Mucosa of stomach (tissue), 1 donor: Measurements from ENCODE around the gene SRGN.

Experiments
- H3K27me3 ChIP-seq: one replicate; pipeline ENCODE4 v1.7.0; 2013; ENCODE audit warnings: mild to moderate bottlenecking, low read length; ENCODE audit not compliant: control insufficient read depth, insufficient read depth
- H3K36me3 ChIP-seq: one replicate; pipeline ENCODE4 v1.7.0; 2013; ENCODE audit warnings: low read length; ENCODE audit not compliant: control insufficient read depth, insufficient read depth
- H3K4me1 ChIP-seq: one replicate; pipeline ENCODE4 v1.7.0; 2013; ENCODE audit warnings: mild to moderate bottlenecking, low read length; ENCODE audit not compliant: control insufficient read depth, insufficient read depth
- H3K4me3 ChIP-seq: one replicate; pipeline ENCODE4 v1.7.0; 2013; ENCODE audit warnings: low read length
- H3K9ac ChIP-seq: one replicate; pipeline ENCODE4 v1.7.0; 2013; ENCODE audit warnings: mild to moderate bottlenecking, low read length, moderate library complexity
- H3K9me3 ChIP-seq: one replicate; pipeline ENCODE4 v1.7.0; 2013; ENCODE audit warnings: mild to moderate bottlenecking, low read length, moderate library complexity; ENCODE audit not compliant: control insufficient read depth
- donor health status: Pancreatic carcinoma.

The SRGN gene

GRCh38 chr10:69065406-69066361 lies 22.2 kb upstream of the SRGN start:
- Histone ChIP-seq H3K27me3 (no peaks in the 10 kb centered on the region), H3K9ac (peak overlapping the region; percentile 4), H3K9me3 (no peaks in the 10 kb centered on the region), H3K4me3 (no peak overlapping the region), H3K4me1 (no peaks in the 10 kb centered on the region), H3K36me3 (no peaks in the 10 kb centered on the region)

DNA sequence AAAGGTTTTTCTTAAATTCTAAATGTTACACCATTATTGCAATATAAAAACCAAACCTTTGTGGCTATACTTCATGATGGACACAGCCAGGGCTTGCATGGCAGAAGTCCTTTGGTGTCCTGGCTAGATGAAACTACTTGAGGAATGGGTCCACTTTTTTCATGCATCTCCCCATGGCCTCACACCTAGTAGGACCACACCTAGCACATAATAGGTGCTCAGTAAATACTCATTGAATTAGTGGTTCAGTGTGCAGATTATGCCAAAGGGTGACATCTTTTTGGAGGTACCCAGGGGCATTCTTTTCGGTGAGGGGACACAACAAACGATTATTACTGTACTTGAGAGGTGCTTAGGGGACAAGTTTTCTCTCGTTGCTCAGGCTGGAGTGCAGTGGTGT lies 20.7 kb upstream of the SRGN start:
- Histone ChIP-seq H3K36me3 (no peaks in the 10 kb centered on the region), H3K9me3 (no peaks in the 10 kb centered on the region), H3K27me3 (no peaks in the 10 kb centered on the region), H3K9ac (no peak overlapping the region), H3K4me1 (no peaks in the 10 kb centered on the region), H3K4me3 (no peak overlapping the region)

GRCh38 chr10:69068549-69068948 lies 19.4 kb upstream of the SRGN start:
- Histone ChIP-seq H3K4me1 (no peaks in the 10 kb centered on the region), H3K27me3 (no peaks in the 10 kb centered on the region), H3K9ac (no peak overlapping the region), H3K36me3 (no peaks in the 10 kb centered on the region), H3K9me3 (no peaks in the 10 kb centered on the region), H3K4me3 (no peak overlapping the region)

GRCh38 chr10:69069090-69070042 lies 18.5 kb upstream of the SRGN start:
- no peaks in the 10 kb centered on the region for H3K9me3 ChIP-seq
- H3K4me3 ChIP-seq = no peak overlapping the region
- H3K4me1 ChIP-seq = no peaks in the 10 kb centered on the region
- no peak overlapping the region for H3K9ac ChIP-seq
- H3K27me3 ChIP-seq = no peaks in the 10 kb centered on the region
- H3K36me3 ChIP-seq = no peaks in the 10 kb centered on the region

DNA sequence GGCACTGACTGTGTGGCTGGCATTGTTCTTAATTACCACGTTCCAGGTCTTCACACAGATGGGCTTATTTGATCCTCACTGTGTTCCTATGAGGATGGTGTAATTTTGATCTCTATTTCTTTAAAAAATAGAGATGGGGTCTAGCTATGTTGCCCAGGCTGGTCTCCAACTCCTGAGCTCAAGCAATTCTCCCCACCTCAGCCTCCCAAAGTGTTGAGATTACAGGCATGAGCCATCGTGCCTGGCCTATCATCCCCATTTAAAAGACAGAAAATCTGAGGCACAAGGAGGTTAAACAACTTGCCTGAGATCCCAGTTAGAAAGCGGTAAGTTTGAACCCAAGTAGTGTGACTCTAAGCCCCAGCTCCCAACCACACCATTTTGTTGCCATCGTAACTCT lies 17.0 kb upstream of the SRGN start:
- no peaks in the 10 kb centered on the region for H3K4me1 ChIP-seq
- H3K9ac ChIP-seq = no peak overlapping the region
- no peaks in the 10 kb centered on the region for H3K36me3 ChIP-seq
- H3K9me3 ChIP-seq = no peaks in the 10 kb centered on the region
- H3K27me3 ChIP-seq = no peaks in the 10 kb centered on the region
- H3K4me3 ChIP-seq = no peak overlapping the region

GRCh38 chr10:69071610-69072009 lies 16.3 kb upstream of the SRGN start:
- no peaks in the 10 kb centered on the region for H3K9me3 ChIP-seq
- H3K9ac ChIP-seq = no peak overlapping the region
- no peaks in the 10 kb centered on the region for H3K27me3 ChIP-seq
- H3K36me3 ChIP-seq = no peaks in the 10 kb centered on the region
- H3K4me1 ChIP-seq = no peaks in the 10 kb centered on the region
- H3K4me3 ChIP-seq = no peak overlapping the region

GRCh38 chr10:69073026-69073425 lies 14.9 kb upstream of the SRGN start:
- Histone ChIP-seq H3K27me3 (no peaks in the 10 kb centered on the region), H3K9ac (no peak overlapping the region), H3K4me3 (no peak overlapping the region), H3K9me3 (no peaks in the 10 kb centered on the region), H3K36me3 (no peaks in the 10 kb centered on the region), H3K4me1 (no peaks in the 10 kb centered on the region)

DNA sequence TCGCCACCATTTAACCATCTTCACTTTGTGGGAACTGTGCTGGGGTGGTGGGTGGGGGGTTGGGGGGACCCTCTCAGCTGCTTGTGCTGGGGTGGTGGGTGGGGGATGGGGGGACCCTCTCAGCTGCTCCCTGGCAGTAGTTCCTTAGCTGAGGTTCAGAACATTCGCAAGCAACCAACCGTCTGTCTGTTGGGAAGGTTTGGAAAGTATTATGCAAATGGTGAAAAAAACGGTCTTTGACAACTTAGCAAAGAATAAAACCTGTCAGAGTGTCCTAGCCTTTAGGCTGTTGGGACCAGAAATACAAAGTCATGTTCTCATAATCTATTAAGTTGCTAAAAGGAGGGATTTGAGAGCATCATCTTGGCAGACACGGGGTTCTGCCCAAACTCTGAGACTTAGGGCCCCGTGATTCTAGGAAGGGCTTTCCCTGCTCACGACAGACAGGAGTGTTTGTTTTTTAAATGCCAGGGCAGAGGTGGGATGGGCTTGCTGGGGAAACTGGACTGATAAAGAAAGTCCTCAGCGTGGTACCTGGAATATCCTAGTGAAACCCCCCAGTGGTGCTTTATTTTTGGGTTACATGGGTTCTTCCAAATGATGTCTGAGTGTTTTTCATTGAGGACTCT lies 14.1 kb upstream of the SRGN start:
- no peaks in the 10 kb centered on the region for H3K27me3 ChIP-seq
- no peaks in the 10 kb centered on the region for H3K36me3 ChIP-seq
- no peaks in the 10 kb centered on the region for H3K9me3 ChIP-seq
- no peak overlapping the region for H3K4me3 ChIP-seq
- H3K9ac ChIP-seq = no peak overlapping the region
- H3K4me1 ChIP-seq = no peaks in the 10 kb centered on the region

DNA sequence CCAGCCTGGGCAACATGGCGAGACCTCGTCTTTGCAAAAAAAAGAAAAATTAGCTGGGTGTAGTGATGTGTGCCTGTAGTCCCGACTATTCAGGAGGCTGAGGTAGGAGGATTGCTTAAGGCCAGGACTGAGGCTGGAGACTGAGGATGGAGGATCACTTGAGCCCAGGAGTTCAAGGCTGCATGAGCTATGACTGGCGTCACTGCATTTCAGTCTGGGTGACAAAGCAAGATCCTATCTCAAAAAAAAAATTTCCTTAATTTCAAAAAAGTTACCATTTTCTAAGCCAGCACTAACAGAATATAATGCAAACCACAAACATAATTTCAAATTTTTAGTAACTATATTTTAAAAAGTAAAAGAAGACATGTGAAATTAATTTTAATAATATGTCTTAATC lies 13.4 kb upstream of the SRGN start:
- Histone ChIP-seq H3K36me3 (no peaks in the 10 kb centered on the region), H3K4me3 (no peak overlapping the region), H3K4me1 (no peaks in the 10 kb centered on the region), H3K27me3 (no peaks in the 10 kb centered on the region), H3K9ac (no peak overlapping the region), H3K9me3 (no peaks in the 10 kb centered on the region)

- H3K9ac ChIP-seq = no peak overlapping the region
- H3K4me1 ChIP-seq = no peaks in the 10 kb centered on the region
- no peaks in the 10 kb centered on the region for H3K36me3 ChIP-seq
- H3K9me3 ChIP-seq = no peaks in the 10 kb centered on the region
- H3K4me3 ChIP-seq = no peak overlapping the region
- H3K27me3 ChIP-seq = no peaks in the 10 kb centered on the region
These were observed 12.5 kb upstream of the SRGN start for GRCh38 chr10:69075431-69075830.

DNA sequence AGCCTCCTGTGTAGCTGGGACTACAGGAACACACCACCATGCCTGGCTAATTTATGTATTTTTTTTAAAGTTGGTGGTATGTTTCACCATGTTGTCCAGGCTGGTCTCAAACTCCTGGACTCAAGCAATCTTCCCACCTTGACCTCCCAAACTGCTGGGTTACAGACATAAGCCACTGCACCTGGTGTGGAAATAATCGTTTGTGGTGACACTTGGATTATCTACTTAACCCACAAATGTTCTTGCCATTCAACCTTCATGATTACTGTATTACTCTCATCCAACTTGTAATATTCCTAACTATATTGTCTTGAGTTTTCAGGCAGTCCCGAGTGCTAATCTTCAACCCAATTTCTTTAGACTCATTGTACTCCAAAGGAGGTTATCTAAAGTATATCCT lies 9.6 kb upstream of the SRGN start:
- Histone ChIP-seq H3K36me3 (no peaks in the 10 kb centered on the region), H3K9ac (no peak overlapping the region), H3K9me3 (no peaks in the 10 kb centered on the region), H3K4me3 (no peak overlapping the region), H3K4me1 (no peaks in the 10 kb centered on the region), H3K27me3 (no peaks in the 10 kb centered on the region)

- Histone ChIP-seq H3K36me3 (no peaks in the 10 kb centered on the region), H3K4me3 (no peak overlapping the region), H3K9ac (no peak overlapping the region), H3K9me3 (no peaks in the 10 kb centered on the region), H3K27me3 (no peaks in the 10 kb centered on the region), H3K4me1 (no peaks in the 10 kb centered on the region)
These were observed 7.7 kb upstream of the SRGN start for GRCh38 chr10:69080226-69080625.
